HG02981 (cell line): ENCODE measurements around the gene STARD10.
"Not testable (repeated sequence)": the region's sequence is repeated elsewhere in the genome, so short reads cannot be mapped to it uniquely, and the experiment has no call there.

ENCODE experiments used
- ATAC-seq: cut with Tn5 transposase; IDR thresholded peaks from one replicate; pipeline ENCODE4 v1.9.1; 2021; ENCODE audit warnings: mild to moderate bottlenecking, moderate library complexity; ENCODE audit not compliant: unreplicated experiment

STARD10 gene

GRCh38 chr11:72808331-72808798, 14.5 kb upstream of the STARD10 start:
- no peak for ATAC-seq

GRCh38 chr11:72807792-72808191, 13.9 kb upstream of the STARD10 start:
- no peak for ATAC-seq

GRCh38 chr11:72807021-72807693, 13.3 kb upstream of the STARD10 start:
- no peak for ATAC-seq

GRCh38 chr11:72806378-72806777, 12.5 kb upstream of the STARD10 start:
- not testable (repeated sequence) for ATAC-seq

GRCh38 chr11:72805216-72805615, 11.4 kb upstream of the STARD10 start:
- no peak for ATAC-seq

- ATAC-seq, result no peak
Observed at GRCh38 chr11:72802822-72803221, 9.0 kb upstream of the STARD10 start.

- no peak for ATAC-seq
Observed at GRCh38 chr11:72799441-72799840, 5.6 kb upstream of the STARD10 start.

- no peak for ATAC-seq
Observed at GRCh38 chr11:72798361-72798760, 4.5 kb upstream of the STARD10 start.

- no peak for ATAC-seq
Observed at GRCh38 chr11:72793076-72793424, 797 bp downstream of the STARD10 start.

GRCh38 chr11:72792437-72793021, 1.3 kb downstream of the STARD10 start:
- ATAC-seq, result no peak

GRCh38 chr11:72791228-72791627, 2.6 kb downstream of the STARD10 start:
- ATAC-seq, result not testable (repeated sequence)

GRCh38 chr11:72789493-72790131, 4.2 kb downstream of the STARD10 start:
- ATAC-seq, result no peak

GRCh38 chr11:72788241-72788640, 5.6 kb downstream of the STARD10 start:
- no peak for ATAC-seq

GRCh38 chr11:72787216-72788104, 6.4 kb downstream of the STARD10 start:
- peak; percentile 65 for ATAC-seq

- ATAC-seq, result peak; percentile 6
Observed at GRCh38 chr11:72786305-72787215, 7.3 kb downstream of the STARD10 start.

GRCh38 chr11:72784662-72785061, 9.2 kb downstream of the STARD10 start:
- no peak for ATAC-seq

GRCh38 chr11:72783144-72783905, 10.5 kb downstream of the STARD10 start:
- ATAC-seq, result no peak

GRCh38 chr11:72782081-72782920, 11.5 kb downstream of the STARD10 start:
- ATAC-seq, result no peak
